GM18526 (cell line): ENCODE measurements around the gene PRKCA.

ENCODE experiments used
- POLR2A ChIP-seq: IDR thresholded peaks from 3 replicates; pipeline ENCODE4 v1.6.1; 2011; ENCODE audit not compliant: insufficient read length; ENCODE audit errors: extremely low read depth

PRKCA gene

GRCh38 chr17:66701462-66701861 lies 399.0 kb downstream of the PRKCA start:
- no peak for TF ChIP-seq POLR2A

- TF ChIP-seq POLR2A: no peak
These were observed 399.9 kb downstream of the PRKCA start for GRCh38 chr17:66702106-66702936.

DNA sequence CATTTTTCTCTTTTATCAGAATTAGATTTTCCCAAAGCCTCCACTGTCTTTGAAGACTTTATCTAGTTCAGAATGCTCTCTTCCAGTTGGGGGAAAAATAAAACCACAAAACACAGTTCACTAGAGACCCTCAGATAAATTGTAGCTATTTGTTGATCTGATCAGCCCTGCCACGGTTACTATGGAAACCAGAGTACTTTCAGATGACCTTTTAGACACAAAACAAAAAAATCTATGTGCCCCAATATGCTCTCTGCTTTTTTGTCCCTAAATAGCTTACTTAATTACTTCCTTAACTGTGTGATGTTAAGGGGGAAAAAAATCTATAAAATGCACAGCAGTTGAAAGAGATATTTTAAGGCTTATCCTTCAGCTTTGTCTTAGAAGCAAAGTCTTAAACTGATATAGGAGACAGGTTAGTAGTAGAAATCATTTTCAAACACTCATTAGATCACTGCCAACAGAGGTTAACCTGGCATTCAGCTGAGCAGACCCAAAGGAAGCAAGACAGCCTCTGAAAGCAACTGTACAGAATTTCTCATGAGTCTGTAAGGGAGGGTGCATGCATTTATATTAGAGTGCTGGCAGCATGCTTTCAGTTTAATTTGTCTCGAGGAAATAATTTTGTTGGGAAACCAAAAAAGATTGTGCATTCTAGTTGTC lies 402.6 kb downstream of the PRKCA start:
- no peak for TF ChIP-seq POLR2A

DNA sequence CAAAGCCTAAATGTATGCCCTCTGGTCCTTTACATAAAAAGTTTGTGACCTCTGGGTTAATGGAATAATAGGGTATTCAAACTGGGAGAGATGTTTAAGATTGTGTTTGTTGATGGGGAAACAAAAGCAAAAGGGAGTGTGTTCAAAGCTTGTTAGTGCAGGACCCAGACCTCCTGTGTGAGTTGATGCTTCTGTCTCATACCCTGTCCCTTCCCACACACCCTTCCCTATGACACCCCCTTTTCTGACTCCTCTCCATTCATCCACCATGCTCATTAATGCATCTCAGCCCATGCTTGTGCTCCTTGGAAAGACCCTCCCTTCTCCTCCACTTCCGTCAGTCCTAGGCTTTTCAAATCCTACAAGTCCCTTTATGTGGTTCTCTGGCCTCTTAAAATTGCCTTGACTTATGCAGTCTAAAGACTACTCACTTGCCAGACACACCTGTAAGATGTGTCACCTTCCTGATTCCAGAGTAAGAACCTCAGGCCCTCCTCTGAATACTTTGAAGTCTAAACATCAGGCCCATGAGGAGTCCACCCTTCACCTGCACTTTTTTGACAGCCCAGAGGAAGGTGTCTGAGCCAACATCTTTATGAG lies 404.5 kb downstream of the PRKCA start:
- TF ChIP-seq POLR2A: no peak

- no peak for TF ChIP-seq POLR2A
These were observed 409.0 kb downstream of the PRKCA start for GRCh38 chr17:66711401-66711800.

DNA sequence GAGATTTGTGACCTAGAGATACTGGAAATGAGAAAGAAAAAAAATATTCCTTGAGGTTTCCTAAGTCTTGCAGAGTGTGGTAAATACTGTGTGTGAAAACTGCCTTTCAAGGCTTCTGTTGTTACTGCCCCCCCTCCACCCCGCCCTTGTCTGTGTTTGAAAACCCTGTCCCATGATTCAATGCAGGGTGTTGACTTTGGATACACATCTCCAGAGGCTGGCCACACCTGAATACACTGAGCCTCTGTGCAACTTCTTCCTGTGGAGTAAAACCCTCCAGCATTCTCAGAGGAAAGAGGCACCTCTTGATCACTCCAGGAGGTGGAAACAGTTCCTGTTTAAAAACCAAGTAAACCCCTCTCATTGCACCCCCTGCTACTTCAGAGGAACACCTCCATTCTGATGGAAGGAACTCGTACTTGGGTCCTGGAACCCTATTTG lies 409.5 kb downstream of the PRKCA start:
- no peak for TF ChIP-seq POLR2A

GRCh38 chr17:66712453-66712852 lies 410.0 kb downstream of the PRKCA start:
- no peak for TF ChIP-seq POLR2A

DNA sequence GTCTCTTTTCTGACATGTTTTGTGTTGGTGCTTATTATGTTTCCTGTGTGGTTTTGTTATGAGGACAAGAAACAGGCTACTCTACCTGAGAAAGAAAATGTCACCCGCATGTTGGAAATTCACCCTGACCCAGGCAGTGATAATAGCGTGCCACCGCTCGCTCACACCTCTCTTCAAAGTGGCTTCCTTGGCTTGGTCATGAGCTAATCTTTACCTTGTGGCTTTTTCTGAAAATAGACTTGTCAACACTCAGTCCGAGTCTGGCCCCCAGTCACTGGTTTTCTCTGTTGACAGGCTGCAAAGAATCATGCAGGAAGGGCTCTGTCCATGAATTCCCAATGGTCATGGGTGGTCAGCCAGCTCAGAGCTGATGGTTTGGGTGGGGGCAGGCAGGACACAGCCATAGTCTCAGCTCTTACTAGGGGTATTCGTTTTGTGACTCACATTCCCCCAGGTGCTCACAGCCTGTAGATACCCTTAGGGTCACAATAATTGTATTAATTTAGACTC lies 411.2 kb downstream of the PRKCA start:
- TF ChIP-seq POLR2A: no peak

DNA sequence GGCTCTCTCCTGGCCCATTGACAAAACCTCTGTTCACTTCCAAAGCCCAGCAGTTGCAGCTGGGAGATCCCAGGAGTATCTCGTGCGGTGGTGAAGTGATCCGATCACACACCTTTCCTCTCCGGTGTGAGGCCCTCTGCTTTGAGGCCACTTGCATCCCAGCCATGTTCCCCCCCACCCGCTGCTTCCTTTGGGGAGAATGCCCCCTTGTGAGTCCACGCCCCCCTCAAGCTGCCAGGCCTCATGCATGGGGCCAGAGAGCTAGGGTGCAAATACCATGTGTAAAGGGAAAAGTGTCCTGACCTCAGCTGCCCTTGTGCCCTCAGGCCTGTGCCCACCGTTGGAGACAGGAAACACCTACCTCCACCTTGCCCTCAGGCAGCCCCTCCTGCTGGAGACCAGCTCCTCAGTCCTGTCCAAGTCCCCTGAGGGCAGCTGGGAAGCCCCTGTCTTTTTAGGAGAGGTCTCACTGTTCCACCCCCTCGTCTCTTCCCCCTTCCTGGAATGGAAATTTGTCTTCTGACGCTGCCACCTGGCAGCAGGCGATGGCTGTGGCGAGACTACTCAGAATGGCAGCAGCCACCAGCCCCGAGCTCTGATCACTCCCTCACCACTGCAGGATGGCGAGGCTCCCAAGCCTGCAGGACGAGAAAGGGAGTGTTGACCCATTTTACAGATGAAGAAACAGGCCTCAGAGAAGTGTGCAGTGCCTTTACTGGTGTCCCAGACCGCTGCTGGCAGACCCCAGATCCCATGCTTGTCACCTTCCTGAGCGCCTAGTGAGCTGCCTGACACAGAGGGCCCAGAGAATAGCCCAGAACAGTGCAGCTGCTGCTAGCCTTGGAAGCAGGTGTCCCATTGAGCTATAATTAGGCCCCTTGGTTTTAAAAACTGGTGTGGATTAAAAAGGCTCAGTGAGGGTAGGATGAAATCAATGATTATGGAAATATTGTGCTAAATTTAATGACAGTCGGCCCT lies 411.9 kb downstream of the PRKCA start:
- no peak for TF ChIP-seq POLR2A

GRCh38 chr17:66715076-66715675 lies 412.8 kb downstream of the PRKCA start:
- no peak for TF ChIP-seq POLR2A

GRCh38 chr17:66715745-66716156 lies 413.3 kb downstream of the PRKCA start:
- no peak for TF ChIP-seq POLR2A

GRCh38 chr17:66716236-66717026 lies 414.0 kb downstream of the PRKCA start:
- no peak for TF ChIP-seq POLR2A

GRCh38 chr17:66717641-66718058 lies 415.2 kb downstream of the PRKCA start:
- TF ChIP-seq POLR2A: no peak
